Rectal smooth muscle tissue (tissue), 1 donor: ENCODE measurements around the gene PDE9A.
A peak's percentile ranks its signal among the peaks of the same experiment; 100 is the strongest.

Experiments
- H3K27ac ChIP-seq: one replicate; pipeline ENCODE4 v1.7.0; 2013; ENCODE audit warnings: low read depth, low read length, inconsistent platforms
- H3K27me3 ChIP-seq: one replicate; pipeline ENCODE4 v1.7.0; 2013; ENCODE audit warnings: low read length; ENCODE audit not compliant: control insufficient read depth, insufficient read depth
- H3K36me3 ChIP-seq: one replicate; pipeline ENCODE4 v1.7.0; 2013; ENCODE audit warnings: low read length; ENCODE audit not compliant: control insufficient read depth, insufficient read depth
- H3K4me1 ChIP-seq: one replicate; pipeline ENCODE4 v1.7.0; 2013; ENCODE audit warnings: low read length; ENCODE audit not compliant: control insufficient read depth, insufficient read depth
- H3K4me3 ChIP-seq: one replicate; pipeline ENCODE4 v1.7.0; 2013; ENCODE audit warnings: low read length
- H3K9ac ChIP-seq: one replicate; pipeline ENCODE4 v1.7.0; 2013; ENCODE audit warnings: low read length

The PDE9A gene

GRCh38 chr21:42745511-42746239 is 92.3 kb downstream of the PDE9A start:
- no peak overlapping the region for H3K4me3 ChIP-seq
- H3K36me3 ChIP-seq, result peaks cover 4% of the 10 kb centered on the region
- H3K27ac ChIP-seq, result peak overlapping the region; percentile 19
- H3K27me3 ChIP-seq, result no peaks in the 10 kb centered on the region
- no peak overlapping the region for H3K9ac ChIP-seq
- H3K4me1 ChIP-seq, result peaks cover 36% of the 10 kb centered on the region

- H3K4me1 ChIP-seq, result peaks cover 40% of the 10 kb centered on the region
- peak overlapping the region; percentile 9 for H3K4me3 ChIP-seq
- peak overlapping the region; percentile 86 for H3K27ac ChIP-seq
- no peak overlapping the region for H3K9ac ChIP-seq
- no peaks in the 10 kb centered on the region for H3K27me3 ChIP-seq
- no peaks in the 10 kb centered on the region for H3K36me3 ChIP-seq
Measured at GRCh38 chr21:42746240-42746592, 92.8 kb downstream of the PDE9A start.

GRCh38 chr21:42746593-42747275 is 93.3 kb downstream of the PDE9A start:
- Histone ChIP-seq H3K4me3 (peak overlapping the region; percentile 9), H3K27ac (peak overlapping the region; percentile 86), H3K9ac (no peak overlapping the region), H3K4me1 (peaks cover 43% of the 10 kb centered on the region), H3K27me3 (no peaks in the 10 kb centered on the region), H3K36me3 (no peaks in the 10 kb centered on the region)

DNA sequence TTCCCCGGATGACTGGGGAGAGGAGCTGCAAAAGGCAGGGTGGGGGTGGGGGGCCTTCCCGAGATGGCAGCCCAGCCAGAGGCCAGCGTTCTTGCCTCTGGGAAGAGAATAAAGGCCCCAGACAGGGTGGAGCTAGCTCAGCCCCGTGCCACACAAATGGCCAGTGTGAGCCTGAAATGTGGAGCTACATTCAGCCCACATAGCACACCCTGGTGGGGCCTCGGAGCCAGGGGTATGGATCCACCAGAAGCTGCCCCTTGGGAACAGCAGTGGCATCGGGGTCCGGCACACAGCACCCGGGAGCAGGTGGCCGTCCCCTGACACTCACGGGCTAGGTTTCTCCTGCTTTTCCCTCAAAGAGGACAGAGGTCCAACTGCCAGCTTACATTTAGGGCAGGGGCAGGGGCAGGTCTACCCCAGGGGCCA is 93.9 kb downstream of the PDE9A start:
- no peak overlapping the region for H3K9ac ChIP-seq
- no peaks in the 10 kb centered on the region for H3K36me3 ChIP-seq
- no peak overlapping the region for H3K4me3 ChIP-seq
- peaks cover 43% of the 10 kb centered on the region for H3K4me1 ChIP-seq
- H3K27me3 ChIP-seq, result no peaks in the 10 kb centered on the region
- H3K27ac ChIP-seq, result peak overlapping the region; percentile 86

DNA sequence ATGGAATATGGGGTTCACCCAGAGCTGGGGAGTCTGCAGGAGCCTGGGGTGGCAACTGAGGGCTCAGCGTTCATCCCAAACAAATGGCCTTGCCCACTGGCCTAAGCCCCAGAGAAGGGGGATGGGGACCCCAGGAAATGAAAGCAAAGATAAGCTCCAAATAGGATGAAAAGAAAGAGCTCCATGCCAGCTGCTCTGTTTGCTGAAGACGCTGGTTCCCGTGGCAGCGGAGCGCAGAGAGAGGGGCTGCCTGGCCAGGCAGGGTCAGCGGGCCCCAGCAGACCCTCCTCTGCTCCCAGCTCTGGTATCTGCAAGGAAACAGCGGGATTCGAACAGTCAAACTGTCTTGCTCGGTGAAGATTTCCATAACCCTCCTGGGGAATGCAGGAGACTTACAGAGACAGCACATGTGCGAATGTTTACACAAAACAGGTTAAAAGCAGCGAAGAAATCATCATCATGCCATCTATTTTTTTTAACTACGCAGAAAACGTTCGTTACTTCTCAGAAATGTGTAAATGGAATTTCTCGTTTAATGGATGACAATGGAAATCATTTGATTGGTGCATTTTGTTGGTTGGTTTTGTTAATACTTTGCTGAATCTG is 94.4 kb downstream of the PDE9A start:
- no peak overlapping the region for H3K9ac ChIP-seq
- no peaks in the 10 kb centered on the region for H3K27me3 ChIP-seq
- H3K4me1 ChIP-seq, result peaks cover 40% of the 10 kb centered on the region
- H3K4me3 ChIP-seq, result no peak overlapping the region
- H3K36me3 ChIP-seq, result no peaks in the 10 kb centered on the region
- H3K27ac ChIP-seq, result peak overlapping the region; percentile 86

DNA sequence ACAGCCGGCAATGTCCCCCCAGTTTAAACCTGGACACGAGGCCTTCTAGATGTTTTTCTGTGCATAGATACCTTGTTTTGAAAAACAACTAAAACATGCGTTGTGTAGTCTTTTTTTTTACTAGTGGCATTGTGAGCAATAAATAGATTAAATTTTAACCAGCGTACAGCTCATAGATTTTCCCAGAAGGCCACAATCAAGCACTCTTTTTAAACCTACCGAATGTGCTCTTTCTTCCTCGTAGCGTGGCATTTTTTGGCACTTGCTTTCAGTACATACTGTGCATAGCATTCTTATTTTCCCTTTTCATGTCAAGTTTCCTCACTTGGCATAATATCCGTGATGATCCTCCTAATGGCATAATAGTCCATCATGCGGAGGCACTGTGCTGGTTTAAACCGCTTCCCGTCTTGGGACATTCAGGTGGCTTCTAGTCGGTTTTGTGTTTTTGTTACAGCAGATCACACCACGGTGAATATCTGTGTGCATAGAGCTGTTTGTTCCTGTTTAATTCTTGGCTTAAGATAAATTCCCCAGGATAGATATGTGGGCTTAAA is 95.3 kb downstream of the PDE9A start:
- no peaks in the 10 kb centered on the region for H3K27me3 ChIP-seq
- H3K9ac ChIP-seq, result no peak overlapping the region
- H3K4me1 ChIP-seq, result peaks cover 40% of the 10 kb centered on the region
- H3K27ac ChIP-seq, result peak overlapping the region; percentile 86
- H3K4me3 ChIP-seq, result no peak overlapping the region
- peaks cover 3% of the 10 kb centered on the region for H3K36me3 ChIP-seq

DNA sequence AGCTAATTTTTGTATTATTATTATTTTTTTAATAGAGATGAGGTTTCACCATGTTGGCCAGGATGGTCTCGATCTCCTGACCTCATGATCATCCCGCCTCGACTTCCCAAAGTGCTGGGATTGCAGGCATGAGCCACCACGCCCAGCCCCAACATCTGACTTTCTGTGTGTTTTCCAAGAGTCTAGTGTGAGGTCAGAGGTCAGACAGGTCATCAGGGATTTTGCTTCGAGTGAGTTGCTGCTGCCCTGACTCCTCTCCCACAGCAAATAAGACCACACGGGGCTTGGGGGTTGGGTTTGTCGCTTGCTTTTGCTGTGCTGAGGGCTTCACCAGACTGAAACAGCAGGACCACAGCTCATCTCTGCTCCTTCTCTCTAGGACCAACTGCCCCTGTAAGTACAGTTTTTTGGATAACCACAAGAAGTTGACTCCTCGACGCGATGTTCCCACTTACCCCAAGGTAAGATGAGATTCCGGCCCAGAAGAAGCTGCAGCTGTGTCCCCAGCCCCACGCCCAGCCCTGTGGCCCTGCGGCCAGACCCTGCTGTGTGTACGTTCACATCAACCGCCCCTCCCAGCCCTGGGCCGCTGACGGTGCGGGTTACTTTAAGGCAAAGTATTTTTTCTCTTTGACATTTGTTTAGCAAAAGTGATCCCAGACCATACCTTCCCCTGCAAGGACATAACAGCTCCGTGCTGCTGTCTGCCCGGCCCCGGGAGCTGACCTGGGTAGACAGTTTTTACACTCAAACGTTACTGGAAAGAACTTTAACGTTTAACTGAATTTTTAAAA is 97.5 kb downstream of the PDE9A start:
- Histone ChIP-seq H3K4me1 (peaks cover 40% of the 10 kb centered on the region), H3K27me3 (no peaks in the 10 kb centered on the region), H3K4me3 (no peak overlapping the region), H3K9ac (no peak overlapping the region), H3K27ac (peak overlapping the region; percentile 94), H3K36me3 (peaks cover 3% of the 10 kb centered on the region)

DNA sequence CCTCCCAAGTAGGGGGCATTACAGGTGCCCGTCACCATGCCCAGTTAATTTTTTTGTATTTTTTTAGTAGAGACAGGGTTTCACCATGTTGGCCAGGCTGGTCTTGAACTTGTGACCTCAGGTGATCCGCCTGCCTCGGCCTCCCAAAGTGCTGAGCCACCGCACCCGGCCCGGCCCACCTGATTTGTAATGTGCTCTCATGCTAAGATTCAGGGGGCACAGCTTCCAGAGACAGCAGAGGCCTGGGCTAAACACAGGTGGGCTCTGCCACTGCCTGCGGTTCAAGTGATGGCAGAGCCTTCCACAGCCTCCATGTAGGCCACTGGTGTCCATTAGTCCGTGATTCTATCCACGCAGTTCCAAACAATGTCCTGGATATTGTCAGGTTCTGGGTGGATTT is 98.4 kb downstream of the PDE9A start:
- Histone ChIP-seq H3K27me3 (no peaks in the 10 kb centered on the region), H3K27ac (peak overlapping the region; percentile 94), H3K4me1 (peaks cover 38% of the 10 kb centered on the region), H3K36me3 (peaks cover 9% of the 10 kb centered on the region), H3K4me3 (no peak overlapping the region), H3K9ac (no peak overlapping the region)

- Histone ChIP-seq H3K36me3 (peaks cover 12% of the 10 kb centered on the region), H3K27ac (no peak overlapping the region), H3K4me1 (peaks cover 20% of the 10 kb centered on the region), H3K27me3 (no peaks in the 10 kb centered on the region), H3K9ac (no peak overlapping the region), H3K4me3 (no peak overlapping the region)
Measured at GRCh38 chr21:42753804-42754203, 100.4 kb downstream of the PDE9A start.

DNA sequence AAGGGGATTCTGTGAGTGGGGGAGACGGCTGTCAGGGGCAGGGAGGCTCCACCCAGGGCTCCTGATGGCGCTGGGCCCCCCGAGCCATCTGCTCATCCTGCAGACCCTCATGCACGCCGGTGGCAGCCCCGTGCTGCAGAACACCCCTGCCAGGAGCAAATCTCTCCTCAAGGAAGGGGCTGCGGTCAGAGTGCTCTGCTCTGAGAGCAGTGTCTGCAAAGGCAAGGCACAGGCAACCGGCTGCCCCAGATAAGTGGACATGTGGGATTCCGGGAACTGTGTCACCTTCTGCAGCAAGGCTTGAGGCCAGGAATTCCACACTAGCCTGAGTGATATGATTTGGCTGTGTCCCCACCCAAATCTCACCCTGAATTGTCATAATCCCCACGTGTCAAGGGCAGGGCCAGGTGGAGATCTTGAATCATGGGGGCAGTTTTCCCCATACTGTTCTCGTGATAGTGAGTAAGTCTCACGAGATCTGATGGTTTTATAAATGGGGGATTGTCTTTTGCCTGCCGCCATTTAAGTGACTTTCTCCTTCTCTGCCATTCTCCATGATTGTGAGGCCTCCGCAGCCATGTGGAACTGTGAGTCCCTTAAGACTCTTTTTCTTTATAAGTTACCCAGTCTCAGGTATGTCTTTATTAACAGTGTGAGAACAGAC is 101.0 kb downstream of the PDE9A start:
- H3K27me3 ChIP-seq, result no peaks in the 10 kb centered on the region
- H3K4me3 ChIP-seq, result no peak overlapping the region
- no peak overlapping the region for H3K9ac ChIP-seq
- peaks cover 16% of the 10 kb centered on the region for H3K36me3 ChIP-seq
- peaks cover 14% of the 10 kb centered on the region for H3K4me1 ChIP-seq
- H3K27ac ChIP-seq, result no peak overlapping the region

- Histone ChIP-seq H3K27ac (no peak overlapping the region), H3K27me3 (no peaks in the 10 kb centered on the region), H3K9ac (no peak overlapping the region), H3K4me3 (no peak overlapping the region), H3K4me1 (peaks cover 12% of the 10 kb centered on the region), H3K36me3 (peaks cover 16% of the 10 kb centered on the region)
Measured at GRCh38 chr21:42755031-42755665, 101.7 kb downstream of the PDE9A start.
